Stimulated activated CD8-positive, alpha-beta memory T cell treated with anti-CD3 and anti-CD28 coated beads, Interleukin-2, amount 100 ng/mL, for 1 hour (primary cell): Measurements from ENCODE around the gene KLK11.
"Not testable (repeated sequence)": the region's sequence is repeated elsewhere in the genome, so short reads cannot be mapped to it uniquely, and the experiment has no call there.

ENCODE experiments used
- DNase-seq, 2 donors: peaks; one replicate each; pipeline ENCODE4 v3.0.0-alpha.2; 2020; ENCODE audit warnings: low read depth in 2 of 2

Gene KLK11

DNA sequence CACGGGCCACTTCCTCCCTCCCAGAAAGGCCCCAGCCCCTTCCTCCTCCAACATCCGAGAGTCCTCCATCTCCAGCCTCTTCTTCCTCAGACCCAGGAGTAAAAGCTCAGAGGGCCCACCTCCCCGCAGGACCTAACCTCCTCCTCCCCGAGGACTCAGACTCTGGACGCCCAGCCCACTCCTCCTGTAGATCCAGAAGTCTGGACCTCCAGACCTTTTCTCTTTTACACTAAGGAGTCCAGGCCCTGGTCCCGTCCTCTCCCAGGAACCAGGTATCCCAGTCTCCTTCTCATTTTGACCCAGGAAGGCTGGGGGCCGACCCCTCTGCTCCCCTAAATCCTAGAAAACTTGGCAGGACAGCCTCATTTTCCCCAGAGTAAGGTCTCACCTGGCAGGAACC, 23.1 kb downstream of the KLK11 start:
- DNase-seq, result no peak

DNA sequence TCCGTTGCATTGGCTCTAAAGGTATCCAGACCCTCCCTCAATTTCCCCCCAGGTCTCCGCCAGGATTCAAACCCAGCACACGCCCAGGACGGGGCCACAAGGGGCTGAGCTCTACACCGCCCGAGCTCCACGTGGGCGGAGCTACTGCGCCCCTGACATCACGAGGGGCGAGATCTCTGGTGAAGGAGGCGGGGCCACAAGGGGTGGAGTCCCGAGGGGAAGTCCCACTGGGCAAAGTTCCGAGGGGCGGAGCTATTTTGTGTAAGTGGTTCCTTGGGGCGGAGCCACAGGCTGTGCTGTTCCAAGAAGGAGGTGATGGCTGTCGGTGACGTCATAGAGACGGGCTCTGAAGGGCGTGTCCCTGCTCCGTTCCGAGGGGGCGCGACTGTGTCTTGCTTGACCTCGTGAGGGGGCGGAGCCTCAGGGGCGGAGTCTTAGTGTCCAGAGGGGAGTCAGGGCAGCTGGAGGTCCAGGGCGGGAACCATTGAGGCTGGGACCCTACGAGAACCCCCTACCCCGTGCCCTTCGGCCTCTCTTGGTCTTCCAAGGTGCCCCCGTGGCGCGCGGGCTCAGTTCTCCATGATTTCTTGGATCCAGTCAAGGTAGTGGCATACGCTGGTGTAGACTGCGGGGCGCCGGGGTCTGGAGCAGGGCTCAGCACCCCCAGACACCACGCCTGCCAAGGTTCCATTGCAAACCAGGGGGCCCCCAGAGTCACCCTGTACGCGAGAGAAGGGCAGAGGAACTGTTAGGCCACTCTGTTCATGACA, 23.7 kb downstream of the KLK11 start:
- no peak for DNase-seq

DNA sequence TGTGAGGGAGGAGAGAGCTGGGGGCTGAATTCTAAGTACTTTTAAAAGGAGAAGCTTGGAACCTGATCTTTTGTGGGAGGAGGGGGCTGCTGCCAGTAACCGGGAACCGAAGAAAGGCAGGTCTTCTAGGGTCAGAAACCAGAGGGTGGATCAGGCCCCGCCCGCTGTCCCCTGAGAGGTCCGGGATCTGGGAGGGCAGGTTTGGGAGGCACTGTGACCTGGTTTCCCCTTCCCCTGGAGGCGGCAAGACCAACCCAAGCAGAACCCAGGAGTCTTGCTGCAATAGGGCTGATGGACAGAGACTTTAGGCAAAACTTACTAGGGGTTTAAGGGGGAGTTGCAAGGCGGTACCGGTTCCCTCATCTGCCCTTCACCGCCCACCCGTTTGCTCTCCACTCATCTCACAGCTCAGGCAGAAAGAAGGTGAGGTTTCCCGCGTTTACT, 24.3 kb downstream of the KLK11 start:
- no peak for DNase-seq

- no peak for DNase-seq
These were observed 24.9 kb downstream of the KLK11 start, which contains the start of gene KLK8 for GRCh38 chr19:51001515-51001914. TSS of gene KLK8 (minus strand) at chr19:51001604. CDS start at chr19:51001167, 437 bp downstream.

GRCh38 chr19:51000981-51001380, 25.4 kb downstream of the KLK11 start:
- DNase-seq, result no peak

GRCh38 chr19:51000426-51000825, 26.0 kb downstream of the KLK11 start:
- no peak for DNase-seq

DNA sequence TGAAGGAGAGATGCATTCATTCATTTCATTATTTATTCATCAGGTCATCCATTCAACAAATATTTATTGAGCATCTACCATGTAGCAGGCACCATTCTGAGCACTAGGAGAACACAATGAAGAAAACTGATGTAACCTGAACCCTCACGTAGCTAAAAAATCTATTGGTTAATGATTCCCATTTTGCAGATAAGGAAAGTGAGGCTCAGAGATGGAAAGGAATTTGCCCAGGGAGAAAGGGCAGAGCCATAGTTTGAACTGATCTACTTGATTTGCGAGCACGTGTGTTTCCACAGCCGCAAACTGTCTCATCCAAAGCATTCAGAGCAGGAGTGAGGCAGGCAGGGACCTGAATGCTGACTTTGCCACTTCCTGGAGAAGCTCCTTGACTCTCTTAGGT, 27.7 kb downstream of the KLK11 start:
- DNase-seq, result no peak

GRCh38 chr19:50998061-50998460, 28.4 kb downstream of the KLK11 start:
- no peak for DNase-seq

DNA sequence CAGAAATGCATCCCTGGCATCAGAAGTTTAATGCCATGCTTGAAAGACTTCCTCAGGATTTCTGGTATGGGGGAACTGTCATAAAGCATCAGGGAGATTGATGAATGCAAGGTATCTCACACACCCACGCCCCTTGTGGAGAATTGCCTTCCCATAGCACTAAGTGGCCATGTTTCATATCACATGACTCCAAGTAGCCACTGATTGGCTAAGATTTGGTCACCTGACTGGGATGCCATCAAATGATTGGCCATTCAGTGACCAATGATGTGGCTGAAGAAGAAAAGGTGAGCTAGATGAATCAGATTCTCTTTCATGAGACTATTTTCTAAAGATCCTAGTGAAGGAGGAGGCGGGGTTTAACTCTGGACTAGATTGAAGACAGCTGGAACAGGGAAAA, 32.3 kb downstream of the KLK11 start:
- DNase-seq, result no peak

GRCh38 chr19:50992666-50993035, 33.8 kb downstream of the KLK11 start:
- DNase-seq, result no peak

DNA sequence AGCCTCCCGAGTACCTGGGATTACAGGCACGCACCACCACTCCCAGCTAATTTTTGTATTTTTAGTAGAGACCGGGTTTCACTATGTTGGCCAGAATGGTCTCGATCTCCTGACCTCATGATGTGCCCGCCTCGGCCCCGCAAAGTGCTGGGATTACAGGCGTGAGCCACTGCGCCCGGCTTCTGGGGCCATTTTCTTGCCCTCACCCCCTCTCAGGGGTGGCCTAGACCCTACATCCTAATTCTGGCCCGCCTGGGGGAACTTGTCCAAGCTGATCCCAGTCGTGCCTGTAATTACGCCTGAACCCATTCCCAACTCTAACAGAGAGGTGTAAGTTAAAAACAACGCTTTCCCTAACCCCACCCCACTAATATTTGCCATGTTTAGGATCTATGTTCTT, 42.0 kb downstream of the KLK11 start:
- DNase-seq, result not testable (repeated sequence)

GRCh38 chr19:50983625-50984292, 42.7 kb downstream of the KLK11 start, which contains the start of gene KLK7:
TSS of gene KLK7 (minus strand) at chr19:50983917. CDS start at chr19:50982399, 1,518 bp downstream.
- no peak for DNase-seq

DNA sequence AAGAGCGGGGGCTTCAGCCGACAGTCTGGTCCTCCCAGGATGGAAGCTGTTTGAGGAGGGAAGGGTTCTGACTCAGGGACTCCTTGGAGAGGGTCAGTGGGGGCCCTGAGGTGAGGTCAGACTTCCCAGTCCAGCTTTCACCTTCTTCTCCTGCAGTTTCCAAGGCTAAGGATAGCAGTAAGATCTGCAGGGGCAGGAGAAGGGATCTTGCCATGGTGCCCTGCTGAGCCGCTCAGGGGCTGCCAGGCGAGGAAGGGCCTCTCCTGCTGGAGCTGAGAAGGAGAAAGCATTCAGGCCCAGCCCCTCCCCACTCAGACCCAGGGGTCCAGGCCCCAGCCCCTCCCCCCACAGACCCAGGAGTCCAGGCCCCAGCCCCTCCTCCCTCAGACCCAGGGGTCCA, 44.2 kb downstream of the KLK11 start:
- no peak for DNase-seq

DNA sequence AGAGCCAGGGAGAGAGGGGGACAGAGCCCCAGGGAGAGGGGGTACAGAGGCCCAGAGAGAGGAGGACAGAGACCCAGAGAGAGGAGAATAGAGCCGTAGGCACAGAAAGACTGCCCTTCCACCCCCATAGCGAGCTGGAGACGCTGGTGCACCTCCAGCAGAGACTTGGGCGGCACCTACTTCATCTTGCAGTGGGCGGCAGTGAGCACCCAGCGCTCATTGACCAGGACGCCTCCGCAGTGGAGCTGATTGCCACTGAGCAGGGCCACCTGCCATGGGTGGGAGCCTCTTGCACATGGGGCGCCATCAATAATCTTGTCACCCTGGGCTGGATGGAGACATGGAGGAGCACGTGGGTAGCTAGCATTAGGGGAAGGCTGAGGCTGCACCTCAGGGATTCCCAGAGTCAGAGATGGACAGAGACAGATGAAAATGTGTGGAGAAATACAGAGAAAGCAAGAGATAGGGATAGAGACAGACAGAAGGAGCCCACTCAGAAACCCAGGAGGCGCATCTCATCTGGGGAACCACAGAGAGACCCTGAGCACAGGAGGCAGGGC, 44.7 kb downstream of the KLK11 start:
- no peak for DNase-seq

GRCh38 chr19:50980208-50980607, 46.2 kb downstream of the KLK11 start:
- no peak for DNase-seq

GRCh38 chr19:50979758-50980157, 46.7 kb downstream of the KLK11 start:
- DNase-seq, result no peak

DNA sequence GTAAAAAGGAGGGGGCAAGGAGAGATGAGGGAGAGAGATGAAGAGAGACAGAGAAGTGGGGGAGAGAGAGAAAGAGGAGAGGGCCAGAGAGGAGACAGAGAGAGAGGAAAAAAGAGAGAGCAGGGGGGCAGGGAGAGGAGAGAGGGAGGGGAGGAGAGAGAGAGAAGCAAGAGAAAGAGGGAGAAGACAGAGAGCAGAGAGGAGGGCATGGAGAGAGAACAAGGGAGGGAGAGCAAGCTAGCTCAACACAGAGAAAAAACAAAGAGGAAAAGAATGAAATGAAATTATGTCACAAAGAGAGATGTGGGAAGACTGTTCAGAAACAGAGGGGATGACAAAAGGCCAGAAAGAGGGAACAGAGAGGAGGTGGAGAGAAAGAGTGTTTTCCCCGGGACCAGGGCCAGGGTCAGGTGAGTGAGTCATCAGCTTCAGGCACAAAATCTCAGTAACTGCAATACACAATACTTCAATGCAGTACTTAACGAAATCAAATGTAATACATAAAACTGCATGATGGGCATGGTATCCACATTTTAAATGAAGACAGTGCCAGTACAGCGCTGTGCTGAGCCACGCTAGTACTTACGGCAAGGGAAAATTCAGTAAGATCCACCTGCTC, 47.5 kb downstream of the KLK11 start:
- DNase-seq, result no peak

DNA sequence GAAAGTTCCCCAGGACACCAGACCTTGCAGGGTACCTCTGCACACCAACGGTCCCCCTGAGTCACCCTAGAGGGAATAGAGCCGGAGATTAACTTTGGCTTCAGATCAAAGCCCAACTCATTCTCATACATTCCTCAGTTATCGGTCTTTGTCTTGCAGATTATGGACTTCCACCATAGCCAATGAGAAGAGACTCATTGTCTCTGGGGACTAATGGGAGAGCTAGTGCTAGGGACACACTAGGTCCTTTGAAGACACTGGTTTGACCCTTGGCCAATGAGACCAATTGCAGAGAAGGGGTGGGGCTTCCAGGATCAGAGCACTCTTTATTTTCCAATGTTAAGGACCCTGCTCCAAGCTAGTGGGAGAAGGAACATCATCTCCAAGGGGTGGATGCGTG, 48.8 kb downstream of the KLK11 start:
- DNase-seq, result no peak

DNA sequence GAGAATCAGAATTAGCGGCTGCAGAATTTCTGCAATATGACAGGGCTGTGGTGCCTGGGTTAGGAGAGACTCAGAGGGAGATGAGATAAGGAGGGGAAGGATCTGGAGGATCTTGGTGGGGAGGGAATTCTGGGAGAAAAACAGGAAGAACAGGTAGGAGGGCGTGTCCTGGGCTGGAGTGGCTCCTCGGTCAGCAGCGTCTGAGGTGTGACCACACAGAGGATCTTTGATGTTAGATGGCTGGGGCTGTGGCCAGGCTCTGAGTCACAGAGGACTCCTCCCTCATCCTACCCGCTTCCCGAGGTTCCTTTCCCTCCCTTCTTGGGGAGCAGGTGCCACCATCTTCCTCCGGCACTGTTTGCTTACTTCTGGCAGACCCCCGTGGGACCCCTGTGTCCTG, 50.6 kb downstream of the KLK11 start:
- no peak for DNase-seq

- no peak for DNase-seq
These were observed 51.5 kb downstream of the KLK11 start for GRCh38 chr19:50974702-50975556.

DNA sequence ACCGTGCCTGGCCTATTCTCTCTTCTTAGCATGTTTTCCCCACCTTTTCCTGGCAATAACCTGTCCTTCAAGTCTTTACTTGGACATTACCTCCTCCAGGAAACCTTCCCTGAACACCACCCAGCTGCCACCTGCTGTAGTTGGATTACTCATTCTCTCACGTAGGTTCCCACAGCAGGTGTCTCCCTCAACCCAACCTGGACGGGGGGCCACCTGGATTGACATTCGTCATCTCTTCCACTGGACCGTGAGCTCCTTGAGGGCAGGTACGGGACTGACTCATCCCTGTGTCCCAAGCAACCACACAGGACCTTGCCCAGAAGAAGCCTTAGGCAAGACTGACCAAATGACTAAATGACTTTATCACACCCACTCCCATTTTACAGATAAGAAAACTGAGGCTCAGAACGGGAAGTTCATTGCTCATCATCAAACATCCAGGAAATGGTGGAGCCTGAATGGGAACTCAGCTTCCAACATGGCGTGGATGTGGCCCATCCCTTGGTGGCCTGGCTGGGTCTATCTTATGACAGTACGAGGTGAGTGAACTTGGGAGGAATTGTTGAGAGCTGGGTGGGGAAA, 53.5 kb downstream of the KLK11 start:
- no peak for DNase-seq
